C4-2B (cell line): Measurements from ENCODE around the gene RAF1.
"Not testable (repeated sequence)": the region's sequence is repeated elsewhere in the genome, so short reads cannot be mapped to it uniquely, and the experiment has no call there.

ENCODE experiments used
- H3K27ac ChIP-seq: fragments of 450-650 bp; 2 replicates; pipeline ENCODE4 v1.5.1; 2017
- CTCF ChIP-seq: fragments of 450-650 bp; conservative IDR thresholded peaks from 2 replicates; pipeline ENCODE4 v1.5.1; 2017; ENCODE audit warnings: mild to moderate bottlenecking
- ZFX ChIP-seq: fragments of 450-650 bp; IDR thresholded peaks from 2 replicates; pipeline ENCODE4 v1.6.1; 2017

The RAF1 gene

GRCh38 chr3:12544652-12545472, 119.1 kb downstream of the RAF1 start:
- no peak overlapping the region for H3K27ac ChIP-seq
- TF ChIP-seq ZFX: no peak
- TF ChIP-seq CTCF: no peak

- H3K27ac ChIP-seq: not testable (repeated sequence)
Measured at GRCh38 chr3:12543497-12543896, 120.4 kb downstream of the RAF1 start.

- H3K27ac ChIP-seq: no peak overlapping the region
Measured at GRCh38 chr3:12541625-12542024, 122.3 kb downstream of the RAF1 start.

GRCh38 chr3:12536423-12536822, 127.5 kb downstream of the RAF1 start:
- TF ChIP-seq CTCF (no peak), ZFX (no peak)
- H3K27ac ChIP-seq: no peak overlapping the region

More at GRCh38 chr3:12541625-12542024, 122.3 kb downstream of the RAF1 start:
- TF ChIP-seq CTCF (no peak), ZFX (no peak)
